ENCODE measurements around the gene CLSTN1. TPM values are rescaled to one million over a fixed set of nuclear protein-coding genes. Genes with fewer than 3 reads are reported as not detected.

CLSTN1 gene
- total RNA-seq (2014; rRNA removed; shearing (Covaris generic)): 78.4 and 99.0 TPM in 2 replicates

DNA sequence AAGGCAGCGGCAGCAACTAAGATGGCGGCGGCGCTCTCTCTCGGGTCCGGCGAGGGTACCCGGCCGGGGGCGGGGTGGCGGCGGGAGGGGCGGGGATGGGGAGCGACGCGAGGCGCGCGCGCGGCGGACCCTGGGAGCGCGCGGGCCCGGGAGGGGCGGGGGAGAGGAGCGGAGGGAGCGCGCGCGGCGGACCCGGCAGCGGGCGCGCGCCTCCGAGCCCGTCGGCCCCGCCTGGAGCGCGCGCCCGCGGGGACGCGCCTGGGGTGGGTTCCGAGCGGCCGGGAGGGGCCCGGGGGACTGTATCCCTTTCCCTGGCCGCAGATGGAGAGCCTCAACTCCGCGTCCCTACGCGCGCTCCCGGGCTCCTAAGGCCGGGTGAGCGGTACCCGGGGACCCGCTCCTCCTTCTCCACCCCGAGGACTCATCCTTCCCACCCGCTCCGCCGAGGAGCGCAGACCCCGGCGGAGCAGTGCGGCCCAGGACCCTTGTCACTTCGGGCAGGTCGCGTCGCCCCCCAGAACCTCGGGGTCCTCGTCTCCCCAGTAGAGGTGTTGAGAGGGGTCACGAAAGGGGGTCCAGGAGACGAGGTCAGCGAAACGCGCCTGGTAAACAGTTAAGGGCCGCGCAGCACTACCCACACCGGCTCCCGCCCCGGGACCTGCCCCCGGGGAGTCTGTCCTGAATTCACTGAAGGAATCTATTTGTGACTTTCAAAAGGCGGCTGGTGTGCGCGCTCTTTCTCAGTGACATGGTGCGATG, at the start of gene CLSTN1:
Gene CLSTN1, minus strand, starts transcription at position 23 of the 759 bp plus-strand sequence. CDS start 232 bp downstream, outside the sequence.
- DNase-seq (ENCODE audit: low spot score): peak; percentile 80

GRCh38 chr1:9873385-9873784, 49.6 kb upstream of the CLSTN1 start:
- no peak for DNase-seq (ENCODE audit: low spot score)

DNA sequence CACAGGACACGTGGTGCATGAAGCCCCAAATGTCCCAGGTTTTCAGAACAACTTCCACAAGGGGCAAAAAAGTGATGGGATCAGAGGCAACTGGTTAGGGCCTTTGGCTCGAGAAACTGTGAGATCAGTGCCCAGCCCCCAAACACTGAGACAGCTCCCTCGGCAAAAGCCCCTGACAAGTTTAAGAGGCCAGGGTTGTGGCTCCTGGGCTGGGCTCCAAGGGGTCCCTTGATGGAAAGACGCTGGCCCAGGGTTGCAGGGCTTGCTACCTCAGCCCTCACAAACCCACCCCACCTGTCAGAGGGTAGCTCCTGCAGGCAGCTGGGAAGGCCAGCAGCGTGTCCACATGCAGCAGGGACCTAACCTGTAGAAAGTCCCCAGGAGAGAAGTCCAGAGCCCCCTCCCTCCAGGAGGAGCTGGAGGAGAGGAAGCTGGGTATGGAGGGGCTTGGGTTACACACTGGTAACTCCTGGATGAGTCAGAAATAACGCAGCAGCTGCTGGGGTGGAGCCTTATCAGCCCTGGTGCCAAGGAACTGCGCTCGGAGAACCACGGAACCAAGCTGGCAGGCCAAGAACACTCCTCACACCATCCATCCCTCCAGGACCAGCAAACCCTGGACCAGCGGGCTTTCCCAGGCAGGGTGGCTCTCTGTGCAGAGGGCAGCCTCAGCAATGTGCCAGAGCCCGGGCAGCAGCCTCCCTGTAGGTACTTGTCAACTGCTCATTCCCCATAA, 48.8 kb upstream of the CLSTN1 start:
- no peak for DNase-seq (ENCODE audit: low spot score)

DNA sequence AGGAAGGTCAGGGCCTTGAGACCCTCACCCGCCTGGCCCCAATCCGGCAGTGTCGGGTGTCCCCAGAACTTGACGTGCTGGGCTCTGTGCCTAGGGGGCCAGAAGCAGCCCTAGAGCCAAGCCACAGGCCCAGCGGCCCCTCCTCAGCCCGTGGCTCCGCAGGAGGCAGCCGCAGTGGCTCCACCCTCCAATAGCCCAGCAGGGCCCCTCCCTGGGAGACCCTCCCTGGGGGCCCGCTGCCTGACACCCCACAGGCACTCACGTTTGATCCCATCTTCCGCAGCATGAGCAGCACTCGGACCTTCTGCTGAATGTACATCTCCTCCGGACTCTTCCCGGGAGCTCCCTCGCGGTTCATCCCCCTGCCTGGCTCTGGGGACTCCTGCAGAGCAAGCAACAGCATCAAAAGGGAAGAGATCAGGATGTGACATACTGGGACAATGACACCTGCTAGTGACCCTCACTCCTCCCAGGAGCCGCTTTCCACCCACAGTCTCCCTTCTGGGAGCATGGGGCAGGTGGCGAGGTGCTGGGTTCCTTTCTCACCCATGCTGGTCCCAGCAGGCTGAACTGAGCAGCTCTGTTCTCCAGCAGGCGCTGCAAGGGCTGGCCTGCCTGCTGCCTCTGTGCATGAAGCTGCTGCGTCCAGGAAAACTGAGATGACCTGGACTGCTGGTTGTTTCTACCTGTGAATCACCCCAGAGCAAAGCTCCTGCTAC, 48.1 kb upstream of the CLSTN1 start:
- no peak for DNase-seq (ENCODE audit: low spot score)

DNA sequence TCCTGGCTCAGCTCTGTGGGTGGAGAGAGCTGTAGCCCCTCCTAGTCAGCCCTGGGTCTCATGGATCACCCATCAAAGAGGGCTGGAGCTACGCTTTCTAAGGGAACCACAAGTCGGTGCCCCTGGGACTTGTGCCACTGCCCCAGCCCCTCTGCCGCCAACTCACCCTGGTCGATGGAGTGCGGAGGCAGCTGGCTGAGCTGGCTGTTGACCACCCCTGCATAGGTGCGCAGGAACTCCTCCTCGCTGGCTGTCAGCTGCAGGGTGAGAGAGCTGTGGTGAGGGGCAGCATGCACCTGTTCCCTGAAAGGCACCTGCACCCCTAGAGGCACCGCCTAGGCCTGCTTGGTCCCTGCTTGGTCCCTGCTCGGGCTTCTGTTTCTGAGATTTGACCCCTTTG, 47.3 kb upstream of the CLSTN1 start:
- no peak for DNase-seq (ENCODE audit: low spot score)

- DNase-seq (ENCODE audit: low spot score): no peak
Measured at GRCh38 chr1:9870572-9870971, 46.8 kb upstream of the CLSTN1 start.

DNA sequence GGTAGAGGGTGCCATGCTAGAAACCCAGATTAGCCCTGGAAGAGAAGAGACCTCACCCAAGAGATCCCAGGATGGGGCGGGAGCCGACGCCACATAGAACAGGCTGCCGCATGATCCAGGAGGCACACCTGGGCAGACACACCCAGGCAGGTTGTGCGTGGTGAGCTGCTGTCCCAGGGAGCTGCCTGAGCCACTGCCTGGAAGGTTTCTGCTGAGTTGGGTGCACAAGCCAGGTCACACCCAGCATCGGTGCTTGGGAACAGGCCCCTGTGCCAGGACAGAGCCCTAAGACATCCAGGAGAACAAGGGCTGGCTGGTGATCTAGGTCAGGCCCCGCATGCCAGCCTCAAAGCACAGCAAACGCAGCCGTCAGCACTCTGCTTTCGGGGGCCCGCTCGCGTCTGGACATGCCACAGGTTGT, 46.1 kb upstream of the CLSTN1 start:
- DNase-seq (ENCODE audit: low spot score): no peak

- no peak for DNase-seq (ENCODE audit: low spot score)
Measured at GRCh38 chr1:9868244-9868590, 44.5 kb upstream of the CLSTN1 start.

DNA sequence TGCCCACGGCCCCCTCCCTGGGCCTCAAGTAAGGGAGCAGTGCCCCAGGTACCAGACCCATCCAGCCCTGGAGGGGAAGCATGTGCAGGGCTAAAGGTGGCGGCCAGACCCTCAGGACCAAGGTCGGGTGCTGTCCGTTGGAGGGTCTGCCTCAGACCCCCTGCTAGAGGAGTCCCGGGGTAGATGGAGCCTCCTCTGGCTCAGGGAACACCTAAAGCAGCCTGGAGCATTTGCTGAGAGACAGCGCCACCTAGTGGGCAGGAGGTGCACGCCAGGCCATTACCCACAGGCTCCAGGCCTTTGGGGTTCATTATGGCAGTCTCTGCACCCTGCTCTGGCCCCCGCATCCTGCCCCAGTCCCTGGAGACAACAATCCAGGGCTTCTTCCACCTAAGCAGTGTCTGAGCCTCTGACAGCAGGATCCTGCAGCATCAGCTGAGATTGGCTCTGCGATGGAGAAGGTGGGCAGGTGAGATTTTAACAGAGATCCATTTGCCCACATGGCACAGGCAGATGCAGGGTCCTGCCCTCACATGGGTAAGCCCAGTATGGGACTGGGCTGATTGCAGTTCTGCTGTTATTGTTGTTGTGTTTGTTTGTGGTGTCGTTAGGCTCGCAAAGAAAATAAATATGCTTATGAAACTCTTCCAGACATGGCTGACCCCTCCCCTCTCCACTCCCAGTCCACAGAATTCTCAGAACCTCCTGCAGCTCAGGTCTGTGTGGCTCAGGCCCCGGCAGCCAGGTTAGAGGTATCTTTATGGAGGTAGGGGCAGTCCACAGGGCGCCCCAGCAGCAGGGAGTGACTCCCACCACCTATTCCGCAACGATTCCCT, 43.9 kb upstream of the CLSTN1 start:
- DNase-seq (ENCODE audit: low spot score): peak; percentile 90

- no peak for DNase-seq (ENCODE audit: low spot score)
Measured at GRCh38 chr1:9866836-9867235, 43.1 kb upstream of the CLSTN1 start.

DNA sequence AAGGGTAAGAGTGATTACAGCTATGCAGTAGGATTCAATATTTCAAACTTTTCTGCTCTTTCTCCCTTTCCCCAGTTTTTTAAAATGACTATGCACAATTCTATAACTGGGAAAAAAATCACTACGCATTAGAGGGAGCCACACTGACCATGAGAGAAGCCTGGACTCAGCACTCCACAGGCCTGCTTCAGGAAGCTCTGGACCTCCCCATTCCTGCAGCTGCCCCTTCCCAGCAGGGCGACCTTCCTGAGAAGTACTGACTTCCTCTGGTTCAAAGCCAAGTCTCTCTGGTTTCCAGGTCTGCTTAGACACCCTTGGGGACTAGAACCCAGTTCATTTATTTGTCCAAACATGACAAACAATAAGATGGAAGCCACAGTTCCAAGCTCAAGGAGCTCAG, 42.0 kb upstream of the CLSTN1 start:
- no peak for DNase-seq (ENCODE audit: low spot score)

- no peak for DNase-seq (ENCODE audit: low spot score)
Measured at GRCh38 chr1:9863371-9863770, 39.6 kb upstream of the CLSTN1 start.

- no peak for DNase-seq (ENCODE audit: low spot score)
Measured at GRCh38 chr1:9861360-9861759, 37.6 kb upstream of the CLSTN1 start.

DNA sequence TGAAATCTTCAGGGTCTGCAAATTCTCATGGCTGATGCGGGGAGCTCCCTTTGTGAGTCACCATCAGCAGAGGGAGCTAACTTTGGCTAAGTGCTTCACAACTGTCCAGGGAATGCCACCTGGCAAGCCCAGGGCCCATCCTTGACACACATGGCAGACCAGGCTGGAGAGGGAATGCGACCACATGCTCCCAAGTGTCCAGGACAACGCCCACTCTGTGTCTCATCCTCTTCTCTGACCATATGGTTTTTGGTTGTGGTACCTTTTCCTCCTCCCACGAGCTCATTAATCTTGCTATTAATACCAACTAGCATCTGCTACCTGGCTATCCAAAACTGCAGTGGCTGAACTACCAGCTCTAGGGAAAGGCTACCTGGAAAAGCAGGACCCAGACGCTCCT, 37.1 kb upstream of the CLSTN1 start:
- no peak for DNase-seq (ENCODE audit: low spot score)

DNA sequence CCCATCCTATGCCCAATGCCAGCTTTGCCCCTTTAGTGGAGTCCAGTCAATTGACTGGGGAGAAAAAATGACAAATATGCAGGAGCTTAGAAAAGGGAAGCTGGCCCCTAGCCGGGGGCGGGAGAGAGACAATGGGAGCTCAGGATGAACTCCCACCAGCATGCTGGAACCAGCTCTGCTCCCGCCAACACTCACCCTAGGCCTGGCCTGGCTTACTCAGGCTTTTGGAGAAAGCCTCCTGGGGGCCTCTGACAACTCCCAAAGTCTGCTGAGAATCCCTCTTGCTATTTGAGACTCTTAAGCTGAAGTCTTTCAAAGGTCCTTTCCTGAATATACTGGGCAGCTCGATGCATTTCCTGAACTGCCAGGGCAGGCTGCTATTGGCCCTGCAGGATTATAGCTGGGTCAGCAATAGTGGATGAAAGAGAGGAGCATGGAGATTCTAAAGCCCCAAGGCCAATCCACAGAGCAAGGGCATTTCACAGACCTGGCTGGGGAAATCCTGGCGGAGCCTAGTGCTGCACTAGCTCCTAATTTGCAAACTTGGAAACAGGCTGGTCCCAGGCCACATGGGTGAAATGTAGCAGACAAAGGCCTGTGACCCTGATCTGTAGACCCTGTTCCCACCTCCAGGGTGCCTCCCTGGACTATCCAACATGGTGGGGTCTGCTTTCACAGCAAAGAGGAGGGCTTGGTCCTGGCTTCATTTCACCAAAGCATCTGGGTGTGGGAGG, 35.7 kb upstream of the CLSTN1 start:
- no peak for DNase-seq (ENCODE audit: low spot score)

- no peak for DNase-seq (ENCODE audit: low spot score)
Measured at GRCh38 chr1:9858293-9859035, 34.7 kb upstream of the CLSTN1 start.

GRCh38 chr1:9855186-9855585, 31.4 kb upstream of the CLSTN1 start:
- no peak for DNase-seq (ENCODE audit: low spot score)

DNA sequence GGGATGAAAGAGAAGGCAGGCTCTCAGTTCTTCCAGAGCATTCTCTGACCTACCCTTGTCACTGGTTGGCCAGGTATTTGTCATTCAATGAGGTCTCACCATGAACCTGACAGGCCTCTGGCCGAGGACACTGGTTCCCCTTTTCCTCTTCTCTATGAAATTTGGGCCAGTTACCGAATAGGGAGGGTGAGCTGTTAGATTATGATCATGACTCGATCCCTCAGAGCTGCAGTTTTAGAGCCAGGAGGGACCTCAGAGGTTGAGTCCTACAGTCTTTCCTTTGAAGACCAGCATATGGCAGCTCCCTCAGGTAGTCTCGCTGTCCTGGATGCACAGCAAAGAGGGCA, 29.5 kb upstream of the CLSTN1 start:
- no peak for DNase-seq (ENCODE audit: low spot score)

DNA sequence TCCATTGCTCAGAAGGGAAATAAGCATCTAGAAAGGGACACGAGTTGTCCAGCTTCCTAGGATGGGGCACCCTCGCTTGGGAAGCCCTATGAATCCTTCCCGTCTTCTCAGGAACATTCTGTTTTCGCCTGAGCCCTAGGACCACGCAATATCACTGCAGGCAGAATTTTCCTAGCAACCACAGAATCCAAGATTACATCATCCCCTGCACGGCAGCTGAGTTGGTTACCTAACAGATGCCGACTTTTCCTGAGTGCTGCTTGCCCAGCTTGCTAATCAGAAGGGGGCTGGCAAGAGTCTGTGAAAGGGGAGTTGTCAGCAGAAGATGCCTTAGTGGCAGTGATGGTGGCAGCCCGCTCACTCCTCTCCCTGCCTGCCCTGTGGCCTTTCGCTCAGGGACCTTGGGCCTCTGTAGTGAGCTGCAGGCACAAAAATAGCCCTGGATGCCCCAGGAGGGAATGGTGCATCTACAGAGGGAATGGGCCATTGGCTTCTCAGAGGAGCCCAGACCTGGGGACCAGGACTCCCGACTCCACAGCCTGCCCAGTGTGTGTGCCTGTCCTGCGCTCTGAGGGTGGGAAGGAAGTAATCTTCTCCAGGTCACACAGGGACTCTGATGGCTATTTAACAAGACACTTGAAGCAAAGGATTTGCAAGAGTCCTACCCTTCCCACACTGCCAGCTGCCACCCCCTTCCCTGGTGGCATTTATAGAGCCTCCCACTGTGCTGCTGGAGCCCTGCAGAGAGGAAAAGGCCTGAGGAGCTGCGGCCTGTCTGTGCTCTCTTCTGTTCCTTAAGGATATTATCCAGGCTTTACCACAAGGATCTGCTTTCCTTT, 28.9 kb upstream of the CLSTN1 start:
- DNase-seq (ENCODE audit: low spot score): no peak
